AG08395 (cell line): ENCODE measurements around the gene SIT1.
"Not testable (repeated sequence)": the region's sequence is repeated elsewhere in the genome, so short reads cannot be mapped to it uniquely, and the experiment has no call there.

Experiments
- DNase-seq: peaks from one replicate; pipeline ENCODE4 v3.0.0; 2012; ENCODE audit warnings: mixed read lengths, low spot score

SIT1 gene

GRCh38 chr9:35659340-35659739 is 8.6 kb upstream of the SIT1 start:
- DNase-seq: peak; percentile 42

GRCh38 chr9:35658968-35659220 is 8.2 kb upstream of the SIT1 start:
- peak; percentile 39 for DNase-seq

- peak; percentile 98 for DNase-seq
Measured at GRCh38 chr9:35658137-35658967, 7.6 kb upstream of the SIT1 start, which contains the start of gene CCDC107. Gene CCDC107 (plus strand): TSS chr9:35658292. CDS start chr9:35658380, 88 bp downstream.

GRCh38 chr9:35657546-35658136 is 6.9 kb upstream of the SIT1 start, which contains the start of gene RMRP:
Gene RMRP (minus strand): TSS chr9:35658019.
- DNase-seq: peak; percentile 95

GRCh38 chr9:35656831-35657545 is 6.3 kb upstream of the SIT1 start:
- no peak for DNase-seq

- no peak for DNase-seq
Measured at GRCh38 chr9:35656348-35656747, 5.6 kb upstream of the SIT1 start.

- no peak for DNase-seq
Measured at GRCh38 chr9:35653611-35654010, 2.9 kb upstream of the SIT1 start.

- DNase-seq: no peak
Measured at GRCh38 chr9:35652829-35653209, 2.1 kb upstream of the SIT1 start.

GRCh38 chr9:35651956-35652828 is 1.5 kb upstream of the SIT1 start:
- no peak for DNase-seq

- no peak for DNase-seq
Measured at GRCh38 chr9:35649431-35650340, 1.0 kb downstream of the SIT1 start.

- DNase-seq: peak; percentile 95
Measured at GRCh38 chr9:35646533-35647265, 4.0 kb downstream of the SIT1 start.

GRCh38 chr9:35646153-35646532 is 4.6 kb downstream of the SIT1 start:
- DNase-seq: no peak

- not testable (repeated sequence) for DNase-seq
Measured at GRCh38 chr9:35645736-35646135, 5.0 kb downstream of the SIT1 start.

GRCh38 chr9:35643046-35643445 is 7.7 kb downstream of the SIT1 start:
- DNase-seq: no peak

GRCh38 chr9:35641478-35641877 is 9.3 kb downstream of the SIT1 start:
- DNase-seq: not testable (repeated sequence)

GRCh38 chr9:35640431-35640830 is 10.3 kb downstream of the SIT1 start:
- DNase-seq: not testable (repeated sequence)

GRCh38 chr9:35639631-35640030 is 11.1 kb downstream of the SIT1 start:
- no peak for DNase-seq

- DNase-seq: not testable (repeated sequence)
Measured at GRCh38 chr9:35639225-35639624, 11.5 kb downstream of the SIT1 start.

GRCh38 chr9:35638751-35639150 is 12.0 kb downstream of the SIT1 start:
- not testable (repeated sequence) for DNase-seq

GRCh38 chr9:35637427-35637955 is 13.2 kb downstream of the SIT1 start:
- not testable (repeated sequence) for DNase-seq
